HG02610 (cell line): ENCODE measurements around the gene BRAT1.

Source experiments
- ATAC-seq: cut with Tn5 transposase; IDR thresholded peaks from one replicate; pipeline ENCODE4 v1.9.1; 2021; ENCODE audit warnings: mild to moderate bottlenecking, moderate library complexity; ENCODE audit not compliant: unreplicated experiment

The BRAT1 gene

DNA sequence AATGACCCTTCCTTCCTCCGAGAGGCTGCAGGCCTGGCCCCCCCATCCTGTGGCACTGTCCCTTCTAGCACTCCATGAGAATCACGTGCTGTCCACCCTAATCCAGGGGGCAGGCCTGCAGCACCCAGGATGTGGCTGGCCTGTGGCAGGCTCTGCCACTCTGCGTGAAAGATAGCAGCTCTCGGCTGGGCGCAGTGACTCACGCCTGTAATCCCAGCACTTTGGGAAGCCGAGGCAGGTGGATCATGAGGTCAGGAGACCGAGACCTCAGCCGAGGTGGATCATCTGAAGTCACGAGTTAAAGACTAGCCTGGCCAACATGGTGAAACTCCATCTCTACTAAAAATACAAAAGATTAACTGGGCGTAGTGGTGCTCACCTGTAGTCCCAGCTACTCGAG, 54.6 kb downstream of the BRAT1 start:
- no peak for ATAC-seq

DNA sequence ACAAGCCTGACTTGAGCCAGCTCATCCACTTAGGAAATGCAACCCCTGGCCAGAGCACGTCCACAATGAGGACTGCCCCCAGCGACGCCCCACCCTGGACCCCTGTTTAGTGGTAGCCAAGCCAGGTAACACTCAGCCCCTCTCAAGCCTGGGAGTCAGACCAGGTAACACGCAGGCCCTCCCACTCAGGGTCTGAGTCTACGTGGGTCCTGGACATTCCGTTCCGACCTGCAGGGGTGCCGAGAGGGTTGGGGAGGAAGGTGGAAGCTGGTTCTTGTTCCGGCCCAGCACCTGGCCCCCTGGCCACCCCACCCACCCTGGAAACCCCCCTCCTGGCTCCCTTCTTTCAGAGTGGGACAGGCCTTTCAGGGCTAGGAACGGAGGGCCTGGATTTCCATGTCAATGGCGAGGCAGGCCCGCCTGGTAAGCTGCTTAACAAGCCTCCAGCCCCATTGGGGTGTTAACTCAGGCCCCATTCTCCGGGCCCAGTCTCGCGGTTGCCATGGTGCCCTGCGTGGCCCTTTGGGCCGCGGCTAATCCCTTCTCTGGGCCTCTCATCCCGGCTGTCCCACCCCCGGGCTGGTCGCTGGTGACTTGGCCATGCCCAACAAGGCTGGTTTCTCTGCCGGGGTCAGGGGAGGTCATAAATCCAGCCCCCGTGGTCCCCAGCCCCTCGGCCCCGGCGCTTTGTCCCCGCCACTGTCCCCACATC, 55.4 kb downstream of the BRAT1 start:
- ATAC-seq = no peak

DNA sequence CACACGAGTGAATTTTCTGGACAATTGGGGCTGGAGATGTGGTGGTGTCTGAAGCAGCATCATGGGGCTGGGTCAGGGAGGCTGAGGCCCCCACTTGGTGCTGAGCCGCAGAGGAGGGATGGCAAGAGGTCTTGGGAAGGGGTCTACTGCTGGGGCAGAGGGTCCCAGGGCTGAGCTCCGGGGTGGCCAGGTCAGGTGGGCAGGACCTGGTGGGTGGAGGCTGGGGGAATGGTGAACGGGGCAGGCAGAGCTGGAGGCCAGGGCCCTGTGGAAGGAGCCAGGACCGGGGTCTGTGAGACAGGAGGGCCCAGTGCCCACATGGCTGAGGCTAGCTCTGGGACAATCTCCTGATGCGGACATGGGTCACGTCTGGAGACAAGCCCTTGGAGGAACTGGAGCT, 56.1 kb downstream of the BRAT1 start:
- no peak for ATAC-seq

DNA sequence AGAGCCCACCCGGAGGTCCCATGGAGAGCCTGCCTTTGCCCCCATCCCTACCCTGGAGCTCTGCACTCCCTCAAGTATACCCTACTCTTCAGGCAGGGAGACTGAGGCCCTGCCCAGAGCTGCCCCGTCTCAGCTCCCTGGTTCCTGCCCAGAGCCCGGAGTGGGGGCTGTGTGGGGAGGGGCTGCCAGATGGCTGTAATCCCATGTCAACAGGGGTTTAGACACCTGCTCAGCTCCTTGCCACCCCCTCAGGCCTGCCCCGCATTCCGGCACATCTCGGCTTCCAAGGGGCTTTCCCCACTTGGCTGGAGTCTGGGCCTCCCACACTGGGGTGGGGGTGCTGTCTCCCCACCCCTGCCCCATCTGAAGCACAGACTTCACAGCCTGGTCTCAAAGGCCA, 56.6 kb downstream of the BRAT1 start:
- no peak for ATAC-seq

DNA sequence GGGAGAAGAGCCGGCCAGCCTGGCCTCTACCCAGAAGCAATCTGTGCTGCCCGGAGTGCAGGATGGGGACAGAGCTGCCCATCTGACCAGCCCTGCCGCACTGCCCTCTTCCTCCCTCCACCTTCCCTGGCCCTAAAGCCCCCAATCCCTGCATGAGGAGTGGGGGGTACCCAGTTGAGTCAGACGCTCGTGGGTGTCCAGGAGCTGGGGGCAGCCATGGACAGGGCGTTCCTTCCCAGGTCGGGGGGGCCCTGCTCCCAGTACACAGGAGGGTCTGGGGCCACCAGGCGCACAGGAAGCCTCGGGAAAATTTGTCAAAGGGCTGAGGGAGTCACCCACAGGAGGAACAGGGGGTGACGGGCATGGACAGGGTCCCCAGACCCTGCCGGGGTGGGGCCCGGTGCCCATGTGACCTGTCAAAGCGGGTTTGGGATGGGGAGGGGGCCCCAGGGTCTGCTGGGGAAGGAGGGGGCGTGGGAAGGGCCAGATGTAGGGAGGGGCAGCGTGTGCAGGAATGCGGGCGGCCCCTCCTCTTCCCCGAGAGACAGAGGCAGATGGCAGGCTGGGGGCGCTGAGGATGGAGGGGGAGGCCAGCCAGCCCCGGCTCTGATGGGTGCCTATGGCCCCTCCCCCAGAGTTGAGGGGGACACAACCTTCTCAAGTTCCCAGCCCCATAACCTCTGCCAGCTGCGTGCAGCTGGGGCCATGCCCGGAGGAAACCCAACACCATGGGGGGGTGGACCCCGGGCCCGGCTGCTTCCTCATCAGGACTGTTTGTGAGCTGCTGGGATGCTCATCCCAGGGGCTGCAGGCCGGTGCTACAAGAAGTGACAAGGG, 57.6 kb downstream of the BRAT1 start:
- ATAC-seq = no peak

DNA sequence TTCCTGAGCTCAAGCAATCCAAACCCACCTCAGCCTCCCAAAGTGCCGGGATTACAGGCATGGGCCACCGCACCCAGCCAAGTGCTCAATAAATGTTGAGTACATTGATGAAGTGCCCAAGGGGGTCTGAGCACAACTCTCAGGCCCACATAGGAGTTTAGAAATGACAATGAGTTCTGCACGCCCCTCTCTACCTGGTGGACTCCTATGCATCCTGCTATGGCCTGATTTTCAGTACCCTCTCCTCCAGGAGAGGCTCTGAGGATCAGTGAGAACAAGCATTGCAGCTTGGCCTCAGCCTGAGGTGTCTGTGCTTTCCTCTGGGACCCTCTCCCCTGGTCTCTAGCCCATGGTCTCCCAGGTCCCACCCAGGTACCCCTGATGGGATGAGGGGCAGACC, 58.3 kb downstream of the BRAT1 start:
- ATAC-seq = no peak

DNA sequence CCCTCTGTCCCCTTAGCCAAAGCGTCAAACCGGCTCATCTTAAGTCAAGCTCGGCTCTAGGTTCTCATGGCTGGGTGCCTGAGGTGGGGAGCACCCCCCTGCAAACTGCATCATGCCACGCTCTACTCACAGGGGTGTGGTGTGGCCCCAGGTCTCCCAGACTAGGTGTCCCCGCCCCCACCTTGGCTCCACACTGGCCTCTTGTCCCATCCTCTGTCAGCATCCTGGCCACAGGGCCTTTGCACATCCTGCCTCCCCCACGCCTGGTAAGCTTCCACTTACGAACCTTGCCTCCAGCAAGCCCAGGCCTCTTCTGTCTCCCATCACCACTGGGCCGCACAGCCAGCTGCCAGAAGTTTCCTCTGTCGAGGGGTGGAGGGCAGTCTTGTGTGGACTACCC, 58.9 kb downstream of the BRAT1 start:
- no peak for ATAC-seq

DNA sequence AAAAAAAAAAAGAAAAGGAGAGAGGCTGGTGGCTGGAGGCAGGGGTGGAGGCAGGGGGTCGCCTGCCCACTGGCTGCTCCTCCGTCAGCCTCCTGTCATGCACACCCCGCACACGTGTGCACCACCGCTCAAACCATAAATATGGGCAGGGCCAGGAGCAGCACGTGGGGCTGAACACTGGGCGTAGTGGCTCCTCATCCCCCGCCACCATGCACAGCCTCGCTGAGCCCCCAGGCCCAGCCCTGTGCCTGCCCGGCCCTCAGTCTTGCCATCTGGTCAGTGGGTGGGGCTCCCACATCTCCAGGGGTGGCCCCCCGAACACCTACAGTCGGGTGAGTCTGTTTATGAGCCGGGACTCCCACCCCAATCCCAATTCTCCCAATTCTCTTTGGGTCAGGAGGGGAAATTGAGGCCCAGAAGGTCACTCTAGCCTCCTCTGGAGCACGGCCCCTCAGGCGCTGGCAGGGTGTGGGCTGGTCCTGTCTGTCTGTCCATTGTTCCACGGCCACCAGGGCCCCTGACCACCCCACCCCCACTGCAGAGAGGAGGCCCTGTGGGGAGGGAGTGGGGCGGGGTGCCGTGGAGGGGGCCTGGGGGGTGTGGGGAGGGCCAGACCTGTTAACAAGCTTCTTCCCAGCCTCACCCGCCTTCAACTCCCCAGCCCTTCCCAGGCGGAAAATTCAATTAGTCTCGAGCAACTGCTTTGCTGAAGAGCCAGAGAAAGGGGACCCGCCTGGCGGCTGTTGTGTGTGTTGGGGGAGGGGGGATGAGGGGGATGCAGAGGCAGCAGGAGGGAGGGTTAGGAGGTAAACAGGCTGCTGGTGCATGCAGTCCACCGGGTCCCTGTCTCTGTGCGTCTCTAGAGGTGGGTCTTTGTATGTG, 59.7 kb downstream of the BRAT1 start:
- no peak for ATAC-seq

DNA sequence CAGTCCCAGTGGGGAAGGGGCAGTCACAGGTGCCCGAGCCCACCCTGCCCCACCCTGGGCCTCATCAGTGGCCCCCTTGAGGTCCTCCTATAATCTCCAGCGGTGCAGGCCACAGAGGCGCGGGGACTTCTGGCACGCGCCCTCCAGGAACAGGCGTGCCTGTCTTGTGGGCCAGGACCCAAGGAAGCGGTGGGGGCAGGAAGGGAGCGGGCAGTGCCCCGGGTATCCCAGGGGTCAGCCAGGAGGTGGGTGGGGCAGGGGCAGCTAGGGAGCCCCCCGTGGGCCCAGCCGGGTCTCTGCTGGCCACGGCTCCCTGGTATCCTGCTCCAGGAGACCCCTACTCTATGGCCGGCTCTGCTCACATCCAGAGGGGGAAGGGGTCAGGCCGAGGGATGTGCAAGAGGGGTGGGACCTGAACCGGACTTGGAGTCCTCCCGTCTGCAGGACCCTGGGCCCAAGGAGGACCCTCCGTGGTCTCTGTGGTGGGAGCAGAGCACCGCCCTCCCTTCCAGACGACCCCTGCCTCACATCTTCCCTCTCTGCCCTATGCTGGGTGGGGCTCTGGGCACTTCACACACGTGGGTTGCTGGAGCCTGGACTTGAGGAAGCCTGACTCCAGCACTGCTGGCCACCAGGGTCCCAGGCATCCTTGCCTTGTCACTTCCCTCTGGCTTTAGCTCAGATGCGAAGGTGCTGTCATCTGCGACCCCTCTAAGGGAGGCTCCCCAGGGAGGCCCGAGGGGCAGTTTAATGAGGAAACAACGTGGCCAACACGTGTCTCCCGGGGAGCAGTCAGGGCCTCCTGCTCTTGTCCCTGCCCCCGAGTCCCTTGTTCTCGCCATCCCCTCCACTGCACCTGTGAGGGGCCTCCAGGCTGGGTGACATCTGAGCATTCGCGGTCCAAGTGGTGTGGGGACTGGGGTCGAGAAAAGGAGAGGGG, 60.9 kb downstream of the BRAT1 start:
- ATAC-seq = no peak

DNA sequence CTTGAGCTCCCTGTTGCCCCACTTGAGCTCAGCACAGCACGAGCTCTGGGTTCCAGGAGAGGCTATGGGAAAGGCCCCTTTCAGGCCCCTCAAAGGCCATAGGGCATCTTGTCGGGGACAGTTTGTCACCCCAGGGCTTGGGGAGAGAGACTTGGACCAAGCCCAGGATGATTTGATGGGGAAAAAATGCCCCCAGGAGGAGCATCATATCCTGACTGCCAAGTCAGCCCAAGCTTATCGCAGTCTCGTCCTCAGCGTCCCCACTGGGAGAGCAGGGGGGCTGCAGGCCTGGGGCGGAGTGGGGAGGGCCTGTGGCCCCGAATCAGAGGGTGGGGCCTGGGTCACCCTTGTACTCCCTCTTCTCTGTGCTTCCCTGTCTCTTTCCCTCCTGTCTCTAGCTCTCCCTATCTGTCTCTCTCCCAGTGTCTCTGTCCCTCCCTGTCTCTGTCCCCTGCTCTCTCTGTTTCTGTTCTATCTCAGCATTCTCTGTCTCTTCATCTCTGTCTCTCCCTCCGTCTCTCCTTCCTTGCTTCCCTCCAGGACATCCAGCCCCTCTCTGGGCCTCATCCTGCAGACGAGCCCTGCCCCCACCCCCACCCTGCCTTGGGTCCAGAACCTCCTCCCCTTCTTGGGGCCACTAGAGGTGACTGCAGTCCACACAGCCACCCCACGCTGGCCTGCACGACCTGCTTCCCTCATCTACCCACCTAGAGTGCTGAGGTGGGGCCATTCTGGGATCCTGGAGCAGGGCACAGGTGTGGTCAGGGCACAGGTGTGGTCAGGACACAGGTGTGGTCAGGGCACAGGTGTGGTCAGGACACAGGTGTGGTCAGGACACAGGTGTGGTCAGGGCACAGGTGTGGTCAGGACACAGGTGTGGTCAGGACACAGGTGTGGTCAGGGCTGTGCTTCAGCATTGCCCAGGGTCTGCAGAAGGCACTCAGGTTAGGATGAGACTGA, 61.8 kb downstream of the BRAT1 start:
- ATAC-seq = no peak

DNA sequence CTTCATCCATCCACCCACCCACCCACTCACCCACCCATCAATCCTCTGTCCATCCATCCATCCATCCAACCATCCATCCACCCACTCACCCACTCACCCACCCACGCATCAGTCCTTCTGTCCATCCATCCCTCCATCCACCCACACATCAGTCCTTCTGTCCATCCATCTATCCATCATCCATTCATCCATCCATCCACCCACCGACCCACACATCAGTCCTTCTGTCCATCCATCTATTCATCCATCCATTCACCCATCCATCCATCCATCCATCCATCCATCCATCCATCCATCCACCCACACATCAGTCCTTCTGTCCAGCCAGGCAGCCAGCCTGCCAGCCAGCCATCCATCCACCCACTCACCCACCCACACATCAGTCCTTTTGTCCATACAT, 63.3 kb downstream of the BRAT1 start:
- ATAC-seq = no peak

DNA sequence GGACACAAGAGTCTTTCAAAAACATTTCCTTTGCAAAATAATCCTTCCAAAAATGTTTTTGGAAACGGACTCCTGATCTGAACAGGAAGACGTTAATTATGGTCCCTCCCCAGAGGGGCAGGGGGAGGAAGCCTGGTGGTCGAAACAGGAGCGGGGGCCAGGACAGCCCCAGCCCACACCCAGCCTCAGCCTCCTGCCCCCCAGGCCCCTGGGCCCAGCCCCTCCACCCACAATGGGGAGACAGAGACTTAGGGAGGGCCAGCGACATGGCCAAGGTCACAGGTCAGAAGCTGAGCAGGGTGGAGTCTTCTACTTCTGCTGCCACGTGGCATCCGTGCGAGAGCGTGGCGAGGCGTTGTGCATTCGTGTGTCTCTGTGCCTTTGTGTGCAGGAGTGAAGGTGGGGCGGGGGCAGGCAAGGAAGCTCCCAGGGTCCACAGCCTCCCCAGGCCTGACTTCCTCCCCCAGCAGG, 65.1 kb downstream of the BRAT1 start:
- ATAC-seq = no peak

DNA sequence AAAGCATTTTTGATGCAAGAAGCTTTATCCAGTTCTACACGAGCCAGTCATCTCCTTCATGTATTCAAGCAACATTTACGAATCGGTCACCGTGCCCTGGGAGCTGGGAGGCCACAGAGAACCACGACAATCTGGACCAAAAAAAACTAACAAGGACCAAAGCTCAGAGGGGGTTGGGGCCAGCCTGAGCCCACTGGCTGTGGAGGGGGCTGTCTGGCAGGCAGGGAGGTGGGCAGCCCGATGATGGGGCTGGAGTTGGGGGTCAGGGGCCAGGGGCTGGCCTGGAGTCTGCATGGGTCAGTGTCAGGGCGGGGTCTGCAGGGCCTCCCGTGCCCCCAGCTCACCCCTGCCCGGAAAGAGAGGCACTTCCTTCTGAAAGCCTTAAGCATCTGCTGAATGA, 66.6 kb downstream of the BRAT1 start:
- ATAC-seq = no peak

DNA sequence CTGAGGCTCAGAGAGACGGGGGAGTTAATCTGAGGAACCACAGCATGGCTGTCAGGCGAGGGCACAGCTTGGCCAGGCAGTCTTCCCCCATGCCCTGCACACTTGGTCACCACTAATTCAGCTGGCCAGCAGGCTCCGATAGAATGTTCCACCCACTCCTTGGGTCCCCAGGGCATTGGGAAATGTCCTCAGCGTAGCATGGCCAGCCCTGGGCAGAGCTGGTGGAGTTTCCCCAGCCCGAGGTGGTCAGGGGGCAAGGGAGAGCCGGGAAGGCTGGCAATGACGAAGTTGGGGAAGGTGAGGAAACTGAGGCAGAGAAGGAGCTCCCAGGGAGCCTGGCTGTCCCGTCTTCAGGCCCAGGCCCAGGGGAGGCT, 67.1 kb downstream of the BRAT1 start:
- no peak for ATAC-seq
